Activated CD4-positive, alpha-beta T cell treated with anti-CD3 and anti-CD28 coated beads for 4 hours (primary cell): Measurements from ENCODE around the gene PSTPIP1.
A peak's percentile ranks its signal among the peaks of the same experiment; 100 is the strongest.

Experiments used
- DNase-seq, 2 donors: peaks; one replicate each; pipeline ENCODE4 v3.0.0-alpha.2; 2020

Gene PSTPIP1

DNA sequence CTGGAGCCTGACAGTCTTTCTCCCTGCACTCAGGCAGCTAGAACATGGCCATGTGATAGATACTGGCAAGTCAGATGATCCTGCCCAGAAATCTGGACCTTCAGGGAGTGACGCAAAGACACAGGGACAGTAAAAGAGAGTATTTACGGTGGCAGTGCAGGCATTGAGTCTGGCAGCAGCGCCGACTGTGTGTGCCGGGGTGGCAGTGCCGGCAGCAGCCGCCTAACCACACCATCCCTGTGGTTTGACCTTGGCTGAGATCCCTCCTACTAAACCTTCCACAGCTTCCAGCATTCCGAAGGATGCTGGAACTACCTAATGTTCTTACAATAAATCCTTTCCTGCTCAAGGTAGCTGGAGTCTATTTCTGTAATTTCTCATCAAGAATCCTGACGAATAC, 80.6 kb downstream of the PSTPIP1 start:
- no peak for DNase-seq

DNA sequence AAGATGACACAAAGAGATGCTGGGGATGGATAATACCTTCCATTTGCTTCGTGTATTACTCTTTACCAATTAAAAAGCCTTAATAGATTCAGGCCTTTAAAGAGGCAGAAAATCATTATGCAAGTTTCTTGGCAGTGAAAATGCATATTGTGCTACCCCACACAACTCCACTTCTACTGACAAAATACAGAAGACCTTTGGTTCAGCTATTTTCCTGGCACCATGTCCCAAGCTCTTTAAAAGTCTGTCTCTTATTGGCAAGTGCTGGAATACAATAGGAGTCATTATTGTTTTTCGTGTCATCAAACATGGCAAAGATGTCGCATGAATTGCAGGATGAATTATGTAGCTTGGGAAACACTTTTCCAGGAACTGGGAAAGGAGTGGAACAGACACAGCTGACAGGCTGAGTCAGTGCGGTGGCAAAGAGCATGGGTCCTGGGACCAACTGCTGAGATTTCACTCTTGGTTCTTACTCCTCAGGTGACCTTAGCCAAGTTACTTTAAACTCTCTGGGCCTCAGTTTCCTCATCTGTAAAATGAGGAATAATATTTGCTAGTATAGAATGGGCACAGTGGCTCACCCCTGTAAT, 81.5 kb downstream of the PSTPIP1 start:
- DNase-seq: no peak

DNA sequence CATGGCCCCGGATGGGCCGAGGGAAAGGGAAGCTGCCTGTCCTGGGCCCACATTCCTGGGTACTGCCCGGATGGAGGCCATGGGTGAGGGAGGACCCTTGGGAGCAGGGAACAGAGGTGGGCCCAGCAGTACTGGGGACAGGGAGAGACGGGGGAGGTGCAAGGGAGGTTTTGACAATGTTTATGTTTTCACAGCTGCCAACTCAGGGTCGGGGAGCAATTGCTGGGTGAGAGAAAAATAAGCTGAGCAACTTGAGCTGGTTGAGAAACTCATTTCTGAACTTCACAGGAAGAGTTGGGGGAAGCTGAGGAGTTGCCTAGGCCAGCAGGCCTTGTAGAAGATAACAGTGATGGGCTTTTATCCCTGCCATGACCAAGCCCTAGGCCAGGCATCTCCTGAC, 87.0 kb downstream of the PSTPIP1 start:
- no peak for DNase-seq

DNA sequence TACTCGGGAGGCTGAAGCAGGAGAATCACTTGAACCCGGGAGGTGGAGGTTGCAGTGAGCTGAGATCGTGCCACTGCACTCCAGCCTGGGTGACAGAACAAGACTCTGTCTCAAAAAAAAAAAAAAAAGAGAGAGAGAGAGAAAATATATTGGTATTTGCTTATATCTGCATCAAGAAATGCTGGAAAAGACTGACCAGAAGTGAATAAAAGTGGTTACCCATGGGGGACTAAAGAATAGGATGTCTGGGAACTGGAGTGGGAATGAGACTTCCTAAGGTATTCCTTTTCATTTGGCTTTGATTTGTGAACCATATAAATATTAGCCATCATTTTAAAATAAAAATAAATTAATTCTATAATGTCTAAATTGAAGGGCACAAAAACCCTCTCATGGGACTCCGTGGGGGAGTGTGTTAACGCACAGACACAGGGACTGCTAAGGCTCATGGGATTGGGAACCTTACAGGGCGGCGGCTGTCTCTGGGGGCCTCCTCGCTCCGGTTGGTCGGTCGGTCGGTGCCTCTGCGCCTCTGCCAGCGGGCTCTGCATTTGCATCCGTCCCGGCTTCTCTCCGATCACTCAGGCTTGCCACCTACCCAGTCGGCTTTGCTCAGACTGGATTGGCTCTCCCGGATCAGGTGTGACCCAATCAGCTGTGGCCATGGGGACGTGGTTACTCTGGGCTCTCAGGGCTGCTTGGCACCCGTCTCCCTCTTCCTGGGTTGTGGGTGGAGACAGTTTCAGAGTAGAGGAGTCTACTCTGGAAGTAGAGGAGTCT, 88.6 kb downstream of the PSTPIP1 start:
- peak; percentile 46 to 52 for DNase-seq

DNA sequence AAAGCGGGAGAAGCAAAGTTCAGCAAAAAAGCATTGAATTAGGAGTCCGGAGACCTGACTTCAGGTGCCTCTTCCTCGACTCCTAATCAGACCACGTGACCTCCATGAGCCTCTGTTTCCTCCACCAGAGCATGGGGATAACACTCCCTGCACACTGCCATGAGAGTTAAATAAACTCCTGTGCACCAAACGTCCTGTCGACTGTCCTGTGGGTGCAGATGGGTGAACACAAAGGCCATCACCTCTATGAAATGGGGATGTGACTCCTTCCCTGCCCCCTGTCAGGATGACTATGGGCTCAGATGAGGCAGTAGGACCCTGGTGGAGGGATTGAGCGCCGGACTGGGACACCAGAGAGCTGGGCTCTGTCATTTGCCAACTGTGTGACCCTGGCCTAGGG, 89.5 kb downstream of the PSTPIP1 start:
- no peak for DNase-seq

DNA sequence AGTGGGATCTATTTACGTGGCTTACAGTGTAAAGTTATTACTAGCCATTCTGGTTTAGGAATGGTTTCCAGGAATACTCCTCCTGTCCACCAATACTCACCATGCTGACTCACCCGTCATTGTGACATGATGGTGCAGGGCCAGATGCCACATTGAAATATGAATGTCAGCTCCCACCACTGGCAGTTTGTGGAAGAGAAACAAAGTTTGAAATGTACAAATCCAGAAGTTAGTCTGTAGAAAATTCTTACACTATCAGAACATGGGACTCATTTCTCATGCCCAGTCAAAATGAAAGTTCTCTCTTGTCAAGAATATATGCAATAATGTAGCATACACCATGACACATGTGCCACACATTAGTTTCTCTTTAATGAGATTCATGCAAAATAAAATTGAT, 90.4 kb downstream of the PSTPIP1 start:
- DNase-seq: no peak
